IPS-NIHi7 (cell line): ENCODE results near the gene ABLIM2.

ENCODE experiments used
- DNase-seq: peaks from one replicate; pipeline ENCODE4 v3.0.0; 2012; ENCODE audit warnings: mixed read lengths; ENCODE audit errors: extremely low spot score

Gene ABLIM2

DNA sequence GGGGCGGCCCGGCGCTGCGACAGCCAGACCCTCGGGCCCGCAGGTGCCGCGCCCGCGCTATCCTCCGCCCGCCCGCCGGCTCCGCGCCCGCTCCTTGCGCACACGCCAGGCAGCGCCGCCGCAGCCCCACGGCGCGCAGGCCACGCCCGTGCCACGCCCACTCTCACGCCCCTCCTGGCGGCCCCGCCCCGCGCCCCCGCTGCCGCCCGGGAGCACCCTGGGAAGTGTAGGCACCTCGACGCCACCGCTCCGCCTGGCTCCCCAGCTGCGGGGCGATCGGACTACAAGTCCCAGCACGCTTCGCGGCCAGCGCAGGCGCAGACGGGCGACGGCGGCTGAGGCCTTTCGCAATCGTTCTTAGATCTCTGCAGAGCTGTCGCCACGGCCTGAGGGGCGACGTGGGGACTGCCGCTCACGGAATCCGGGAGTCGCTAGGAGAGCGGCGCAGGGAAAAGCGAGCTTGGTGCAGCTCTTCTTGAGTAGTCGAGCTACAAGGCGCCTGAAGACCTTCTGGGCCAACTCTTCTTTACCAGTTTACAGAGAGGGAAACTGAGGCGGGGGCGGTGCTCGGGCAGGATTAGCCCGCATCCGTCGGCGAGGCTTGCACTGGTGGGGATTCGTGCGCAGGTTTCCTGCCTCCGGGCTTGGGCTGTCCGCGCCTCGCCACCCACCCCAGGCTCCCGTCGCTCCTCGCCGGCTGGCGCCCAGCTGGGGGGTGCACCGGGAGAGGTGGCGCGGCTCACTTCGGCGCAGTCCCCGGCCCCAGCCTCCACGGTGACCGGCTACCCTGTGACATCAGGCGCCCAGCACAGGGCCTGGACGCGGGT, at the start of gene ABLIM2:
ABLIM2 (minus strand) TSS at position 104 of the 827 bp plus-strand sequence. CDS start 124 bp downstream, outside the sequence.
- peak; percentile 100 for DNase-seq

DNA sequence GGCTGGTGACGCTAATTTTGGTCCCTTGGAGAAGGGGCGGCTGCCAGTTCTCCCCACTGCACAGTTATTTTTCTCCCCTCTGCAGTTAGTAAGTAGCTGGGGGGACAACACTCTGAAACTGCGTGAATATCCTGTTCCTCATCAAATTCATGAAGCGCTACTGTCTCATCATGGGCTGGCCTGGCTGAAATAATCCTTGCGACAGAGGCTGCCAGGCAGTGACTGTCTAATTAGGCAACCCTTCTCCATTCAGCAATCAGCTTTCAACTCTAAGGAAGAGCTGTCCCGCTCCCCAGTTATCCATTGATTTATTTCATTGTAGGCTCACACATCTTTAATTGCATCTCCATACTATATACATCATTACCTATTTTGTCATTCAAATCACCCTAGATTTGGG, 48.7 kb upstream of the ABLIM2 start:
- no peak for DNase-seq

DNA sequence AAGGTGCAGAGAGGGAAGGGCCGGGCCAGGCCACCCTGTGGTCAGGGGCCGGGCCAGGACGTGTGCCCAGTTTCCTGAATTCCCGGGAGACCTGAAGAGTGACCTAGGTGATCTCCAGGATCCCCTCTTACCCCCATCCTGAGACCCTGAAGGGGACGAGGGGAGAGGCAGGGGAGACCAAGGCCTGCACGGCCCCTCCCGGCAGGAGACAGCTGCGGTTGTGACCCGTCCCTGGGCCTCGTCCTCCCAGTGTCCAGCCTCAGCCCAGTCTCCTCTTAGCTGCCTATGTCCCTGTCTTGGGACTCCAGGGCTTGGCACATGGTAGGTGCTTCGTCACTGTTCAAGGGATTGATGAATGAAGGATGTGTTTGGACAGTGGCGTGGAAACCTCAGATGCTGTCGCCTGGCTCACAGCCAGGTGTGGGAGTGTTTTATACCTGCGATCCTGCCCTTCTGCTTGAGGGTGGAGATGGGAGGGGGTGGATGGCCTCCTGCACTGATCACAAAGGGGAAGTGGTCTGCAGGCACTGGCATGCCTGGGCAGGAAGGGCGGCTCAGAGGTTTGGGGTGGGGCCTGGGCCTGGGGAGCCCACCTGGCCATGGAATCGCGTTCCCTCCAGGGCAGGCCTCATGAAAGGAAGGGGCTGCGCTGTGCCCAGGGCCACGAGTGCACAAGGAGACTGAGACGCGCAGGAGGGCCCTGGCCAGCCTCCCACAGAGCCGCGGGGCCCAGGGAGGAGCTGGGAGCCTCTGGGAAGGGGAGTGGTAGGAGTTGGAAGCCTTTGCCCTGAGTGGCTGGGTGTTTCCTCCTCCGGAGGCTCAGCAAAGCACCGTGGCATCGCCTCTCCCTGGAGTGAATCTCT, 47.4 kb upstream of the ABLIM2 start:
- no peak for DNase-seq

DNA sequence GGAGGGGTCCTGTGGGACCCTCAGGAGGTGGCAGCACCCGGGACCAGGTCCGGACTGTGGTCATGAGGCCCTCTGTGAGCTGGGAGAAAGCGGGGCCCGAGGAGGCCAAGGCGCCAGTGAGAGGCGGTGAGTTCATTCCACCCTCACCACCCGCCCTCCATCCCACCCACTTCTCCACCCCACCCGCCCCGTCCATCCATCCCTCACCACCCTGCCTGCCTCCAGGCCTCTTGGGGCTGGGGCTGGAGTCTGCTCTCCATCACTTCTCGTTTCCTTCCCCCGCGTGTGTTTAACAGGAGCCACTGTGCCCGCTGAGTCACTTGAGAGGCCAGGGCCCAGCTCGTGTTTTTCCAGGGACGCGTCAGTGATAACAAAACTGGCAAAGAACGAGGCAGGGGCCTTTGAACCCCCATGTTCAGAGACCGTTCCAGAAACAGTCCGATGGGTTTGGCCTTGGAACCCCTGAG, 46.7 kb upstream of the ABLIM2 start:
- DNase-seq, result no peak

DNA sequence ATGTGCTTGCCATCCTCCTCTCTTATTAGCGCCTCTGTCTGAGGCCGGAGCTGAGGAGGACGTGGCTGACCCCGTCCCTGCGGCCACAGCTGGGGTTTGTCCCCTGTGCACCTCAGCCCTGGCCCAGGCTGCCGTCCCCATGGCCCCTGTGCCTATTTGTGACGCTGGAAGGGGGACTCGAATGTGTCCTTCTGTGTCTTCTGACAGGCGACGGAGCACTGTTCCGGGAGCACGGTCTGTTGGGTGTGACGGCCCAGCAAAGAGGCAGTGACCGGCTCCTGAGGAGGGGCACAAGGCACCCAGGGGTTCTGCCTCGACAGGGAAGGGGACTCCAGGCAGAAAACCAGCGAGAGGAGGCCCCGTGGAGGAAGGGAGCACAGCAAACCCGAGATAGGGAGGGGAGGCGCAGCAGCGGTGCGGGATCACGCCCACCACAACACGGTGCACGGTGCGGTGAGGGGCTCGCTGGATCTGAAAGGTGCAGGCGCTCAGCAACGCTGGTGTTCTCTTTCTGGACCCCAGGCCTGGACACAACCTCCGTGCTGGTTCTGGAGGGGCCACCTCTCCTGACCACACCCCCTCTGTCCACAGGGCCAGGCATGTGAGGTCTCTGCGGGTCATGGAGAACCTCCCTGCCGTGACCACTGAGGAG, 46.1 kb upstream of the ABLIM2 start:
- no peak for DNase-seq

DNA sequence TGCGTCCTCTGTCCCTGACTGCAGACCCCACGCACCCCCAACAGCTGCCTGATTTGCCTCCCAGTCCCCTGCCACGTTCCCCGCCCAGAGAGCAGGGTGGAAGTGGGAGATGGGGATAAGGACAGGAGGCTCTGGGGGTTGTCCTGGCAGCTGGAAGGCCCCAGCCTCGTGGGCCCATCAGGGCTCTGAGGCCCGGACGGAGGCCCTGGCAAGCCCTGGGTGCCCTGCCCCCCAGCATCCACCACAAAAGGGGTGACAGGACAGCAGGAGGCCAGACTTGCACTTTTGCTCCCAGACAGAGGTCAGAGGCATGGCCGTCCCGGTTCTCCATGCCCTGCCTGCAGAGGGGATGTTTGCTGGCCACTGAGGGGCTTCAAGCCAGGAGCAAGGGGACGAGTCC, 45.2 kb upstream of the ABLIM2 start:
- no peak for DNase-seq

DNA sequence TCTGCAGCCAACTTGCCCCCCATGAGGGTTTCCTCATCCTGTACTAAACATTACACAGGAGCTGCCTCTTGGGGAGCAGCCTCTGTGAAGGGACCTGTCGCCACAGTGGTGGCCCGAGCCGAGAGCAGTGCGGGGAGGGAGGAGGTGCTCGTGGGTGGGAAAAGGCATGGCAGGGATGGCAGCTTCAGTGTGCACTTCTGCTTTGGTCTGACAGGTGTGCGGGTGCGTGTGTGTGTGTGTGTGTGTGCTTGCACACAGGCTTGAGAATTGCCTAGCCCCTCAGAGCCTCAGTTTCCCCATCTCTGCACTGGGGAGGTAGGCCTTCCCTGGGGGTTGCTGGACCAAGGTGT, 44.4 kb upstream of the ABLIM2 start:
- DNase-seq, result no peak

DNA sequence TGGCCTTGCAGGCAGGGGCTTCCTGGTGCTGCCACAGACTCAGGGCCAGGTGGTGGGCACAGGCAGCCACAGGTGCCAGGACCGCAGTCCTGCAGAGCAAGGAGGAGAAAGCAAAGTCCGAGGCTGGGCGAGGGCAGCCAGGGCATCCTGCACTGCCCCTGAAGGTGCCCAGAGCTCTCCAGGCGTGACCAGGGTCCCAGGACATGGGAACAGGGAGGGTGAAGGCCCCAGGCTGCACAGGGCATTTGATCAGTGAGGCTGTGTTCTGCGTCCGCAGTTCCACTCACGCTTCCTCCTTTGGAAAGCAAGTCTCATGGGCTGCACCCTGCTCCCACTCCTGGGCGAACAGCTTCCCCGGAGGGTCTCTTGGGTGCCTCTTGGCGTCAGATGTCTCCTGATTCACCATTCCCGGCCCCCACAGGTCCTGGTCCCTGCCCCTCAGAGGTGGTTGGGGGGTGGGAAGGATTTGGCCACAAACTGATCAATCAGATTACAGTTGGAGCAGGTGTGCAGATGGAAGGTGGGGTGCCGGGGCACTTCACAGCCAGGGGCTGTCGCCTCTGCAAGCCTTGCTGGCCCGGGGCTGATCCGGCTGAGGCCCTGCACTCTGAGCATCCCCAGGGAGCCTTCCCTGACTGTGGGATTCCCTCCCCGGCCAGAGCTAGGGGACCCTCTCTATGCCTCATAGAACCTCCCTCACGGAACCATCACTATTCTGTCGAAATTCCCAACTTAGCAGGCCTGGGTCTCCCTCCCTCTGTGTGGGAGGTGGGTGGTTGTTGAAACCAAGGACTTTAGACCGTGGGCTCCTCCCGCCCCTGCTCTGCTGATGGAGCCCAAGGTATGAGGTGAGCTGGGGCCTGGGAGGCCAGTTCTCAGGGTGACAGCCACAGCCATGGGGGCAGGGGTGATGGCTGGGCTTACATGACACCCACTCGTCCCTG, 43.8 kb upstream of the ABLIM2 start:
- no peak for DNase-seq

DNA sequence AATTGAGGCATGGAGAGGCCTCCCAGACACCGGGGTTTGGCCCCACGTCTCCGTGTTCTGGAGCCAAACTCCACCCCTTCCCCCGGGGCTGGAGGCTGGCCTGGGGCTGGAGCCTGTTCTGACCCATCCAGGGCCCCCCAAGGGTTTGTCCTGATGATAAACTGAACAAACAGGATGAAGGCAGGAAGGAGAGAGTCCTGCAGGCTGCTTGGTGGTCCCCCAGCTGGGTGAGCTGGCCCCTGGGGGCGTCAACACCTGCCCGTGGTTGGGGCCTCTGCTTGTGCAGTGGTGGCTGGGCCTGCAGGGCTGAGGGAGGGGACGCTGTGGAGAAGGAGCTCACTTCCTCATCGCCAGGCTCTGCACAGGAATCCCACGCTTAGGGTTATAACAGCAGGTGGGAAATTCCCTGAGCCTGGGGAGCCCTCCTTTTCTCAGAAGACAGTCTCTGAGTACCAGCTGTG, 42.7 kb upstream of the ABLIM2 start:
- DNase-seq, result no peak

DNA sequence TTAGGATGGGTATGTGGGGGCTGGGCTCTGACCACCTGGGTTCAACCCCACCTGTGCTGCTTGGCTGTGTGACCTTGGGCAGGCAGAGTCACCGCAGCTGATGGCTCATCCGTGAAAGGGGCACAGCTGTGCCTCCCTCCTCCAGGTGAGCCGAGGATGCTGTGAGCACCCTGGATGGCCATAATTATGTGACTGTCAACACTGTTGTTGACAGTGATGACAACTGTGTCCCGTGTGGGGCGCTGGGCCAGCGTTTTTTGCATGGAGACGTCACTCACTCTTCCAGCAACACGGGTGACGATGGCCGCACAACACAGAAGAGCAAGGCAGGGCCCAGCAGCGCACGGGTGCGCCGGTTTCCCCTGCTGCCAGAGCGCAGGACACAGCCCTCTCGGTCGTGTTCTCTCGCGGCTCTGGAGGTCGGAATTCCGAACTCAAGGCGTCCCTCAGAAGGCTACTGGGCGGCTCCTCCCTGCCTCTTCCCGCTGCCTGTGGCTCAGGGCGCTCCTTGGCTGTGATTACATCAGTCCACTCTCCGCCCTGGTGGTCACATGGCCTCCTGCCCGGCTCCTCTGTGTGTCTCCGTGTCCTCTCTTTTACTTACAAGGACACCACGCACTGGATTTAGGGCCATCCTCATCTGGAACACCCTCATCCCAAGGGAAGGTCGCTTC, 41.8 kb upstream of the ABLIM2 start:
- no peak for DNase-seq

DNA sequence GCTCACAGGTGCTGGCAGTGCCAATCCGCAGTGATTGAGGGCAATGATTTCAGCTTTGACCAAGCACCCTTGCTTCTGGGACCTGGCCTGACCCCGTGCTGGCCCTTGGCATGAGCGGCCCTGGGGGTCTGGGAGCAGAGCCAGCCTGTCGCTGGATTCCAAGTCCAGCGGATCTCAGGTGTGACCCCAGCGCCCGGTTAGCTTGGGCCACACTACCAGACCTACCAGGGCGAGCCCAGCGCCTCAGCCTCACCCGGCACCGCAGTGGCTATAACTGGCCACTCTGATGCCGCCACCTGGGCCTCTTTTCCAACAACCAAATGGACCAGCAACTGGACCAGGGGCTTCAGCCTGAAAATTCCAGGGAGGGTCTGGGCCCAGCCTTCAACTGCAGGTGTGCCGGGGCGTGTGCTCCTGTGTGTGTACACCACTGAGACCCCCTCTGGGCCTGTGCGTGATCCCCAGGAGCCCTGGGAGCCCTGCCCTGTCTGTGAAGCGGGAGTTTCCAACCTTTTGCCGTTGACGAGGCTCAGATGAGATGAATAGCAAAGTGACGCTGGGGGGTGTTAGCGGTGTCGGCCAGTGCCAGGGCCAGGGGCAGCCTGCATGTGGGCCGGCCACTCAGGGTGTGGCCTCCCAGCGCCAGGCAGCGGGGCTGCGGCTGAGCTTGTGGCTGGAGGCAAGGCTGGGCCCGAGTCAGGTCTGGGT, 41.1 kb upstream of the ABLIM2 start:
- DNase-seq, result no peak

DNA sequence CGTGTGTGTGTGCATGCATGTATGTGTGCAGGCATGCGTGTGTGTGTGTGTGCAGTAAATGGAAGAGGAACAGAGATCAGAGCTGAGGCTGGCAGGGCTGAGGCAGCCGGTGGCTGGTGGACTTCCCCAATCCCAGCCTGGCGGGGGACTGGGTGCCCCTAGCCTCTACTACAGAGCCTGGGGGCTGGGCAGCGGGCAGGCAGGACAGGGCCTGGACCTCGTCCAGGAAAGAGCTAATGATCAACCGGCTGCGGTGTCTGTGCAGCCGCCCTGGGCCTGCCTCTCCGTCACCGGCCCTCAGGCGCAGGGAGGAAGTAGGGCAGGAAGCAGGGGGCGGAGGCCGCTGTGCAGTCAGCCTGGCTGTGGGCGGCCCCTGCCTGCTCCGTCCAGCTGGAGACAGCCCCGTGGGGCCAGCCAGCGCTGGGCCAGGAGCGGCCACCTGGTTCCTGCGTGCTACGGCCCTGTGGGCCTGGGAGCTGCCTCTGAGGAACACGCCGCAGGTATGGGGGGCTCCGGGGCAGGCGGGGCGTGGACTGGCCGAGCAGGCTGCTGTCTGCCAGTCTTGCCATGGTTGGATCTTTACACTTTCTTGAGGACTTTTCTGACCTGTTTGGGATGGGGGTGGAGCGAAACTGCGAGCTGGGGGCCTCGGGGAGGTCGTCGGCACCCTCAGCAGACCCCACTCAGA, 40.4 kb upstream of the ABLIM2 start, which contains the start of gene SH3TC1:
SH3TC1 (plus strand) TSS at position 385 of the 688 bp plus-strand sequence. CDS start 5,905 bp downstream, outside the sequence.
- peak; percentile 74 for DNase-seq

DNA sequence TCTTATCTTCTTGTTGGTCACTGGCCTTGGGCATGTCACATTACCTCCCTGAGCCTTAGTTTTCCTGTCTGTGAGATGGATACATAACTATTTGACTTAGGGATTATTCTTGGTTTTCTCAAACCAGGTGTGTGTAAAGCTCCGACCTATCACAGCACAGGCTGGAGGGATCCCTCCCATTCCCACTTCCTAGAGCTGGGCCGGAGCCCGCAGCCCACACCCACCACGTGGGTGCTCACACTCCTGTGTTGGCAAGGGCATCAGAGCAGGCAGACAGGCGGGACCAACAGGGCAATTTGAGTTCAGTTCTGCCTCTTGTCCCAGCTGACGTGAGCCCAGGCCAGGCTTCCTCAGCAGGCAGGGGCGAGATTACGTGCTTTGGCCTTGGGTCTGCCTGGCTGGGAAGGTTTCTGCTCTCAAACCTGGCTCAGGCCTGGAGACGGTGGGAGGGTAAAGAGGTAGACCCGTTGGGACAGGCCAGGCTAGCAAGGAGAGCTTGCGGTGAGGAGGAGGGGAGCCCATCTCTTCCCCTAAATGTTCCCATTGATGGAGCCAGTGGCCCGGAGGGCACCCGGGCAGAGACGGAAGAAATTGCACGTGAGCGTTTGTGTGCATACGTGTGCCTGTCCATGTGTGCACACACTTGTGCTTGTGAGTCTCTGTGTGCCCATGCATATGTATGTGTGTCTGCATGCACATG, 39.7 kb upstream of the ABLIM2 start:
- DNase-seq, result no peak

DNA sequence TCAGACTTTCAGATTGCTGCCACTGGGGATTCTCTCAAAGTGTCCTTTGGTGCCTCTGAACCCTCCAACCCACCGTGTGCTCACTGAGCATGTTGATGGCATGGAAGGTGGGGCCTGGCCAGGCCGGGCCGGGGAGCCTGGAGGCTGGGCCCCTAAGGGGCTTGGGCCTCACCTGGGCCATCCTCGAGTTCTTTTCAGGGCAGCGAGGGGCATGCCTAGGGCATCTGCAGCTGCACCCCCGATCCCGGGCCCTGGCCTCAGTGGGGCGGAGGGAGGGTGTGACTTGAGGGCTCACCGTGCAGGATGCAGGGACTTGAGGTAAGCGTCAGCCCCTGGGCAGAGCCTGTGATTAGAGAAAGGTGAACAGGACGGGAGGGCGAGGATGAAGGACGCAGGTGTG, 38.9 kb upstream of the ABLIM2 start:
- DNase-seq, result no peak

DNA sequence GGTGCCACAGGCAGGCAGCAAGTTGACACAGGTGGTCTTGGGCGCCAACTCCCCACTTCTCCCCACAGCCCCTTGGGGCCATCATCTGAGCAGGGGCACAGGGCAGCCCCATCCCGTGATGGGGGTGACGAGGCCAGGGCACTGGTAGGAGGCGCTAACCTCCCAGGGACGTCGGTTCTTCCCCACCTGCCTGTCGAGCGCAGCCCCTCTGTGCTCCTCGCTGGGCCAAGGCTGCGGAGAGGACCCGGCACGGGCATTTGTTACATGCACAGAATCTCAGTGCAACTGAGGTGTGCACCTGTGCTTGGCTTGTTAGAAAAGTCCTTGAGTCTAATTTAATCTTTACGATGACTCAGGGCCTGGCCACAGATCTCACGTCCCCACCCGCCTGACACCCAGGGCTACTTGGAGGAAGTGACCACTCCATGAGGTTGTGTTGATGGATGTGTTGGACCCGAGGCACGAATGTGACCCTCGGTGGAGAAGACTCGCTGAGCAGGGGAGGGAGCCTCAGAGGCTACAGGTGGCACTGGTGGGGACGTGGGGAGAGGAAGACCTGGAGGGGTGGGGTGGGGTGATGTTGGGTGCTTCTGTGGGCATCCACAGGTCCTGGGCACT, 37.3 kb upstream of the ABLIM2 start:
- DNase-seq, result no peak

DNA sequence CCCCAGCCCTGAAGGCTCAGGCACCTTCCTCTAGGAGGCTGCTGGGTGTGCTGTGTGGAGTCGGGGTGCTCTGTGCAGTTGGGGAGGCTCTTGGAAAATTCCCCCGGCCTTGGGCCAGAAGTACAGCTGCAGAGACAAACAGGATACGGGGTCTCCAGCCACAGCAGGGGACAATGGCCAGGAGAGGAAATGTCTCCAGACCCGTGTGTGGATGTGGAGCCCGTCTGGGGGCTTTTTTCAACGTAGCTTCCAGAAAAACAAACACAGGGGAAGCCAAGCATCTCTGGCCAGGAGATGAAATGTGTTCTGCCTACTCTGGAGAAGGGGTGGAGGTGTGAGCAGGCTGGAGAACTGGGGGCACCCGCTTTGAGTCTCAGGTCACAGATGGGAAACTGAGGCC, 36.8 kb upstream of the ABLIM2 start:
- no peak for DNase-seq

DNA sequence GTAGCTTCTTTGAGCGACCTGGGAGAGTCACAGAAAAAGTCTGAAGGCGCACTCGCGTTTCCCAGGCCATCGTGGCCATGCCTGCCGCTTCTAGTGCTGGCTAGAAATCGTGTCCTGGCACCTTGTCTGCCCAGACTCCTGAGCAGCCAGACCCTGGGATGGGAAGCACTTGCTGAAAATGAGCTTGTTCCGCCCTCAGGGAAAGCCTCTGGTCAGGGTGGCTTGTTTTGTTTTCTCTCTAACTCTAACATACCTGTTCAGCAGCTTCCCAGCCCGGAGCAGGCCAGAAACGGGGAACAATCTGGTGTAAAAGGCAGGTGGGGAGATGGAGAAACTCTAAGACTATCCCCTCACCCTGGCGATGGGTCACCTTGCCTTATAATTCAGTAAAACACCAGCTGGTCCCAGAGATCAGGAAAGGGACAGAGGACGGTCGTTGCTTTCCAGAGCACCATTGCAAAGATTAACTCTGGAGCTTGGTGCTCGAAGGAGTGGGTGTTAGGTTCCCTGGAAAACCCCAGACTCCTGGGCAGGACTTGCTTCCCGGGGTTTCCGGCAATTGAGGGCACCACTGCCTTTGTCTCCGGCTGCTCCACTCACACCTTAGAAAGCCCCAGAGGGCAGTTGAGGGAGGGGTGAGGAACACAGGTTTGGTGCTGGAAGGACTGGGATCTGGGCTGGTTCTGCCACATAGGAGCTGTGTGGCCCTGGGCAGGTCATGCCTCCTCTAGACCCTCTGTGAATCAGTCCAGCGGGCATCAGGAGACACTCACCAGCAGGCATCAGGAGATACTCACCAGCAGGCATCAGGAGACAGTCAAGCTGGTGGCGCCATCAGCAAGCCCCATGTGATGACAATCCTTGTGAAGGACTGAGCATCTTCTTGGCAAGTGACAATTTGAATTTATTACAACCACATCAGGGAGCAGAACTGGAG, 36.0 kb upstream of the ABLIM2 start:
- no peak for DNase-seq
